A172 (cell line): Measurements from ENCODE around the gene PCDH9. TPM values are rescaled to one million over a fixed set of nuclear protein-coding genes. Genes with fewer than 3 reads are reported as not detected.

Experiments used
- DNase-seq: peaks from one replicate; pipeline ENCODE4 v3.0.0-alpha.2; 2015; ENCODE audit warnings: low spot score
- total RNA-seq: library from RNA; depleted of rRNA; stranded (reverse); fragments of >200 nt; shearing (Covaris generic); gene quantifications from 2 replicates; pipeline ENCODE4 v1.2.3, GENCODE V29; 2014

Gene PCDH9
- total RNA-seq, 1 experiment from 2014 or later, result 0.02 TPM

GRCh38 chr13:67083519-67083918, 146.6 kb downstream of the PCDH9 start:
- DNase-seq, result no peak

DNA sequence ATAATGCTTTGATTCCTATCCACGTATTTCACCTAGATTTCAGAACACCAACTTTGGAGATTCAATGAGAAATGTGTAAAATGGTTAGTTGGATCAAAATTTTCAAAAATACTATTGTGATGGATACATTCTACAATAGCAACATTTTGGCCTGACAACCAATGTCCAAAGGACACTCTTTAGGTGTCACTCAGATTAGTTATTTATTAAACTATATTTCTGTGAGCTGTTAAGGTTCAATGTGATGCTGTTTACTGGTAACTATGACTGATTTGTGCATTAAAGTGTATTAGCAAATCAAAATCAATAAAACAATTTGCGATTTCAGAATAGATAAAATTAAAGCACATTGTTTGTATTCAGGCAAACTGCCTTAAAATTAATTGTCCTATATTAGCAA, 149.8 kb downstream of the PCDH9 start:
- no peak for DNase-seq

DNA sequence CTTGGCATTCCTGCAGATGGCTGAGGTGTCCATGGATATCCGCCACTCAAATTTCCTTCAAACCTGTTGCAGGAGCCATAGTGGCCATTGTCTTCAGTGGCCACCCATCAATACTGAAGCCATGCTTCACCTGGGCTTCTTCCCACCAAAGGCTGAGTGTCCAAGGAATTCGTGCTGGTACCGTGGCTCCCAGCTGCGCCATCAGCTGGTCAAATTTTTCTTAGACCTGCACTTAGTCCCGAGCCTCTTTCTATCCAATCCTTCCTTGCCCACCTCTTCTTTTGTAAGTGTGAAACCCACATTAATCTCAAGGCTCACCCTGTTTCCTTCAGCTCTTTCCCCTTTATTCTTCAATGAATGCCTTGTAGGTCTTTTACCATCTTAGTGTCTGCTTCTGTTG, 152.1 kb downstream of the PCDH9 start:
- DNase-seq, result no peak

GRCh38 chr13:67077132-67077531, 153.0 kb downstream of the PCDH9 start:
- no peak for DNase-seq

DNA sequence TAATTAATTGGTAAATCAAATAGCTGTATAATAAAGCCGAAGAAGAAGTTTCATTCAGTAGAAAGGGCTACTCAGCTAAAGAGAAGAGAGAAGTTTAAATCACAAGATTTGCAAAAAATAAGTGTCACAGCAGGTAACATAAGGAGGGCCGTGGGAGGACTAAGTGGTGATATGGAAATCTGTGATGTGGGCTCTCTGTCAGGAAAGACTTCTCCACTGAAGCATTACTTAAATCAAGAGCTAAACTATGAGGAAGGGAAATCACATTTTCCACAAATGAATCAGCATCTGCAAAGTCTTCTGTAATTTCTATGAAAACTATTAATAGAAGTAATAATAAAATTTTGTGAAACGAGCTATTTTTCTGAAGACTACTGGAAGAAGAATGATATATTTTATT, 153.8 kb downstream of the PCDH9 start:
- DNase-seq, result no peak

GRCh38 chr13:67075239-67075638, 154.9 kb downstream of the PCDH9 start:
- DNase-seq, result no peak

- no peak for DNase-seq
Measured at GRCh38 chr13:67071918-67072598, 158.1 kb downstream of the PCDH9 start.

DNA sequence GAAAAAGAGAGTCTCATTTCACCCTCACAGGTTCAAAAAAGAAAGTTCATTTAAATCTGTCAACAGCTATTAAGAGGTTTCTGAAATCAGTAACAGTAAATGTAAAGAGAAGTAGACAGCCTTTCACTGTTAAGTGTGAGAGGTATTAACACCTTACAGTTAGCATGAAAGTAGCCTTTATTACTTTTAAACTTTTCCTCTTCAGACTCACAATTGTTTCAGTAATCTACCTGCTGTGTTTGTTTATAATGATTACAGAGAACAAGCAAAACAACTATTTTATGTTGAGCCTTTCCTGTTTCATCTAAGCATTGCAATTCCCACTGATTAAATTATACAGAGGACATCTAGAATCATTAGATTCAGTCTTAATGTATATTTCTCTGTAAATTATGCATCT, 159.8 kb downstream of the PCDH9 start:
- no peak for DNase-seq

GRCh38 chr13:67069117-67069767, 160.9 kb downstream of the PCDH9 start:
- no peak for DNase-seq

DNA sequence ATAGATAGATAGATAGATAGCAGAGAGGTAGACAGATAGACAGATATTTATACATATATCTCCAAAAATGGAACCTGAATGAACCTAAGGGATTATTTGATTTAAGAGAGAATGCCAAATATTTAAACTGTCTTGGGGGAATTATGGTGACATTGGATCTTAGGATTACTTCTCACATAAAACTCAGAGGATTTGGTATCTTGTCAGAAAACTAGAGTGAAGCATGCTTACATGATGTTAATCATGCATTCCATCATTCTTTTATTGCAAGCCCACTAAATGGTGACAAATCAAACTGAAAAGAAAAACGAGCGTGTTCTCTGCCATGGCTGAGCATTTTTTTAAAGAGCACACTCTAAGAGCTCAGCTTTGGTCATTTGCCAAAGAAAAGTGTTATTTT, 165.2 kb downstream of the PCDH9 start:
- DNase-seq, result no peak

- DNase-seq, result no peak
Measured at GRCh38 chr13:67063036-67063435, 167.1 kb downstream of the PCDH9 start.

DNA sequence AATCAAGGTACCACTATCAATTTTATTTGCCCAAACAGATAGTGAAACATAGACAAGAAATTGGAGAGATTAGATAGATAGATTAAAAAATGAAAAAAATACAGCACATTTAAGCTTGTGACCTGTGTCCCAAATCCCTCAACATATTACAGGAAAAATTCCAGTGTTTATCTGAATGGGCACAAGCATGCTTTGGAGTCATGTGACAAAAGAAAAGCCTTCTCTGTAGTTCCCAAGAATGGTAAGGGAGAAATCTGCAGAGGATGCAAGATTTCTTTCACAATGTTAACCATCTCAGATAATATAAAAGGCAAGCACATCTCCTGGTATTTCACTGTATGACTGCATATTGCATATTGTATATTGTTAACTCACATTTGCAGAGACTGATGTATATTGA, 168.0 kb downstream of the PCDH9 start:
- no peak for DNase-seq

GRCh38 chr13:67061750-67062149, 168.4 kb downstream of the PCDH9 start:
- no peak for DNase-seq

DNA sequence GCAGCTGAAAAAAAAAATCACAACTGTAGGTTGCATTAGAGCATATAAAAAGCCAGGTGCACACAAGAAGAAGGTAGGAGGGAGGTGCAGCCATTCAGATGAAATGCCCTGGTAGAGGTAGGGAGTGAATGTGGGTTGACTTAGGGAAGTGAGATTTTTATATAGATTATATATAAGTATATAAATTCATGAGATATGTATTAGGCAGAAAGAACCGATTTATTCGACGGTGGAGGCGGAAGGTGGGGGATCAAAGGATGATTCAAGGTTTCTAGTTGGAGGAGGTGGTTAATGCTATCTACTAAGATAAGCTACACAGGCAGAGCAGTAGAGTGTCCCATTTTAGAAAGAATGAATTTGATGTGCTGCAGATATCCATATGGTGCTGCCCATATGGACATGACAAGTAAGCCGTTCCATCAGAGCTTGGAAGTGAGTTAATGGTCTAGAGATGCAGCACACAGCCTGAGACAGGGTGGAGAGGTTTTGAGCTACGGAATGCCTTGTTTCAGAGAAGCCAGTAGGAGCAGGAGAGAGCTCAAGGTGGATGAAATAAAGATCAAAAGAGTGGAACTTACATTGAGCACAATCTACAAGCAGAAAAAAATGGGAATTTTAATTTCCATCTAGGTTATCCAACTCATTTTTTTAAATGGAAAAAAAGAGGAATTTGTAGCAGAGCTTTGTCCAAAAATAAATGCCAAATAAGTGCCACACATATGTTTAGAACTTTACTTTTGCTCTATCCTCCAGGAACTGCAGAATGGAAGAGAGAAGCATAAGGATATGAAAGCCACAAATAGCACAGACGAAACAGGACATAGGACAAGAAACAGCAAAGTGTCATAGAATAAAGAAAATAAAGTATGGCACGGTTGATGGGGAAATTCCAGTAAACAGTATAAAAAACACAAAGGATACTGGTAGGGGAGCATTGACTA, 177.3 kb downstream of the PCDH9 start:
- DNase-seq, result no peak

DNA sequence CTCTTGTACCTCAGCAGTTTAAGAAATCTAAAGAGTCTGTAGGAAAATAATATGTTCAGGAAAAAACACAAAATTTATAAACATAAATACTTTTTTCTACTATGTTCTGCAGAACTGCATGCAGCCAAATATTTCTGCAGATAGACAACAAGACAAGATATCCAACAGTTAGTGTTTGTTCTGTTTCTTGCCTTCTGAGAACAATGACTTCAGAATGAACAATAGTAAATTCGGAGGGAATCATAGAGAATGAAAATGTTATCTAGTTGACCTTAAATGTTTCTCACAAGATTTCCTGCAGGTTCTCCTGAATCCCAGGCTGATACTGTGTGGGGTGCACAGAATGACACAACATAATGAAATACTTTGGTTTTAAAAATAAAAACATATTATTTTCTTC, 180.4 kb downstream of the PCDH9 start:
- DNase-seq, result no peak

DNA sequence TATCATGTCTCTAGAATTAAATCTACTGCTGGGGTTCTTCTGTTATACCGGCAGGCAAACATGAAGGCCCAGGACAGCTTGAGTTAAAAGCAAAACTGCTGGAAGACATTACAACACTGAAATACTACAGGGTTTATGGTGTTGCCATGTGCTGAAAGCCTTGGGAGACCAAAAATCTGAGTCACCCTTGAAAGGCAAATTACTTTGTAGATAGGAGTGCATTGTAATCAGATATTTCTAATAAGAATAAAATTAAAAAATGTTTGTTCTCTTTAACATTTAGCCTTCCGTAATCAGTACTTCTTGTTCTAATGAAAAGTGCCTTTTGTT, 181.3 kb downstream of the PCDH9 start:
- DNase-seq, result no peak

DNA sequence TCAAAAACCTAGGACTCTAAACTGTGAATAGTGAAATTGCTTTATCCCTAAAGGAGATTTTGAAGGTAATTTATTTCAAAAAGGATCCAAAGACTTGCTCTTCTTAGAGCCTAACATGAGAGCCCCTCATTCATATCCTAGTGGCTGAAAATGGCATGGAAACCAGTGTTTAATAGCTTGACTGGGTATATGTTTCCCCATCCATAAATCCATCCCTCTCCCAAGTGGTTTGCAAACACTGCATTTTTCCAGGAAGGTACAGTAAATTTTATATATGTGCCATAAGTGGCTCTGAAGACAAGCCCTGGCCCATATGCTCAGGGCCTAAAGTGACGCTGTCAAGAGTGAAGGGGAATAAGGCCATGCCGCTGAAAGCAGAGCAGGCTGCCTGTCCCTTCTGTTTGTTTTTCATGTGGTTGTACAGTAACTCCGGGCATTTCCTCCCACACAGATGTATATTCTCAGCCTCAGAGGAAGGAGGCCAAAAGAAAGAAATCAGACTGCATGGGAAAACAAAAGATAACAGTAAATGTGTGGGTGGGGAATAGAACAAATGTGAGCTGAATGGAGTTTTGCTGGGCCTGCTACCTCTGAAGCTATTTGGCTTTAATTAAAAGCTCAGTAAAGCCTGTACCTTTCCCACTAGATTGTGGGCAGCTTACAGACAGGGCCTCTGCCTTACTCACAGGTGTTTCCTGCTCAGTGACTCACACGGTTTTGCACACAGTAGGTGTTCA, 181.9 kb downstream of the PCDH9 start:
- no peak for DNase-seq

DNA sequence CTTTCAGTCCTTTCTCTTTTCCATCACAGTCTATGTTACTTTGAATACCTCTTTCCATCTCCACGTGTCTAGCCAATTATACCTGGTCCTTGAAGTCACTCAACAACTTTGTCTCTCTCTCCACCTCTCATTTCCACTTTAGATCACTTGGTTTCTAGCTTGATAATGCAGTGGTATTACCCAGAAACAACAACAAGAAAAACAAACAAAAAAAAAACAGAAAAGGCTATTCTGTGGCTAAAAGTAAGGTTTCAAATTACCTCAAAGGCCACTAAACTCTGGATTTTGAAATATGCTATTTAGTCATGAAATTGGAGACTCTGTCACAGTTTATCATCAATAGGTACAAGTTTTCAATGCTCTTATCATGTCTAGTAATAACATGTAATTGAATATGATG, 184.8 kb downstream of the PCDH9 start:
- DNase-seq, result no peak

GRCh38 chr13:67043901-67044300, 186.2 kb downstream of the PCDH9 start:
- no peak for DNase-seq

GRCh38 chr13:67042556-67042955, 187.6 kb downstream of the PCDH9 start:
- no peak for DNase-seq

DNA sequence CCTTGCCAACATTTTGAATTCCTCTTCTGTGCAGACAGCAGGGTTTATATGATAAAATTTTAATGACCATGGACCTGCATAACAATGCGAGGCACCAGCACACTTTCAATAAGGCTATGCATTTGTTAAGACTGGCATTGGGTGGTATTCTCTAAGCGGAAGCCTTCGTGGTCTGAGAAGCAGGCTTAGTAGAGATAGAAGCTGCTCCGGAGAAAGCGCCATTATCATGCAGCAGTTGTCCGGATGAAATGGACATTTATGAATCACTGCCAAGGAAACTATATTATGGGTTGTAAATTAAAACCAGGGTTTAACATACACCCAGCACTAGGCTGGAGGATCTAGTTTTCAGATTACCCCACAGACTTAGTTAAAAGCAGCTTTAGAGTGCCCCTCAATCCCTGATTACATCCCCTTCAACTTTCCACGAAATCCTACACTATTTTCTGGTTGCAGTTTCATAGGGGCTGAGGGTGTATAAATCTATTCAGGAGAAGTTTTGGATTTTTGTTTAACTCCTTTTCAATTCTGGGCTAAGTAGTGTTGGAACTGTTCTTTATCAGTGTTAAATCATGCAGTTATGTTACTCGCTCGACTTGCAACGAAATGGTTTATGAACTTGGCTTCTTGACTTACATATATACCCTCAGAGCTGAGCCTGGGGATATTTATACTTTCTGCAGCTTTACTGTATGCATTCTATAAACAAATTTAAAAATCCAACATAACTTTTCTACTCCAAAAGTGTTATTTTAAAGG, 193.3 kb downstream of the PCDH9 start:
- no peak for DNase-seq
